Activated B cell treated with CpG ODN at 0.5 μM for 24 hours (primary cell): ENCODE measurements around the gene EYA3. TPM values are rescaled to one million over a fixed set of nuclear protein-coding genes. Genes with fewer than 3 reads are reported as not detected.

Source experiments
- ATAC-seq: fragments of 200-7000 bp; cut with Tn5 transposase; one replicate; pipeline ENCODE4 v1.10.0; 2021; ENCODE audit warnings: low read depth, mild to moderate bottlenecking, moderate library complexity
- CTCF ChIA-PET: fragments of 350-600 bp; sonication (Branson Sonifier 250); formaldehyde crosslinking; loops from one replicate; lab custom pipeline; 2021; ENCODE audit warnings: antibody characterized with exemption; lab: Charles Lee
- POLR2A ChIA-PET: fragments of 350-600 bp; sonication (Branson Sonifier 250); formaldehyde crosslinking; loops from one replicate; lab custom pipeline; 2021; ENCODE audit warnings: antibody characterized with exemption; lab: Charles Lee
- DNase-seq: peaks from one replicate; pipeline ENCODE4 v3.0.0; 2022
- H3K27ac Mint-ChIP-seq: one replicate; pipeline ENCODE4 v1.8.0; 2020; ENCODE audit warnings: mixed read lengths
- H3K27me3 Mint-ChIP-seq: one replicate; pipeline ENCODE4 v1.8.0; 2021; ENCODE audit warnings: mixed read lengths
- H3K36me3 Mint-ChIP-seq: one replicate; pipeline ENCODE4 v1.8.0; 2021; ENCODE audit warnings: low read depth, mixed read lengths
- H3K4me1 Mint-ChIP-seq: one replicate; pipeline ENCODE4 v1.8.0; 2021; ENCODE audit warnings: mixed read lengths
- H3K4me3 Mint-ChIP-seq: one replicate; pipeline ENCODE4 v1.8.0; 2020; ENCODE audit warnings: mild to moderate bottlenecking, mixed read lengths
- H3K9me3 Mint-ChIP-seq: one replicate; pipeline ENCODE4 v1.8.0; 2020; ENCODE audit warnings: mixed read lengths
- CTCF ChIP-seq: fragments of 200-600 bp; IDR thresholded peaks from one replicate; pipeline ENCODE4 v1.8.0; 2022; ENCODE audit warnings: antibody characterized with exemption, mild to moderate bottlenecking
- intact Hi-C: fragments of 100-400 bp; cut with micrococcal nuclease; formaldehyde crosslinking; loops from one replicate; pipeline ENCODE4 v1.15.1; 2024
- total RNA-seq: library from RNA; stranded (reverse); gene quantifications from 2 replicates; pipeline ENCODE4 v1.2.3, GENCODE V29; 2022

Gene EYA3
- 26.7 and 31.0 TPM in 2 replicates for total RNA-seq

- Mint-ChIP-seq H3K4me1 (peaks cover 39% of the 10 kb centered on the region), H3K9me3 (no peaks in the 10 kb centered on the region), H3K27ac (peak within 1 kb of the TSS; percentile 98), H3K36me3 (peaks cover 11% of the 10 kb centered on the region), H3K4me3 (peak within 1 kb of the TSS; percentile 98), H3K27me3 (no peaks in the 10 kb centered on the region)
- peak; percentile 93 for ATAC-seq
- peak; percentile 100 for DNase-seq
- intact Hi-C loops = loop anchor here (1.0 to 5.0 kb wide), 5 partner anchors 32 to 419 kb away; partner anchors contain the start of genes PTAFR and RCC1
- ChIA-PET POLR2A (interaction anchor here (0.7 to 2.4 kb wide), 39 partner anchors 9 to 648 kb away, joined by 3 to 22 read pairs (median 5); partner anchors contain the start of genes ATP5IF1, MED18, PPP1R8 and PTAFR), CTCF (interaction anchor here (1.1 to 7.3 kb wide), 8 partner anchors 10 to 419 kb away, joined by 3 to 236 read pairs (median 3); partner anchors contain the start of gene PTAFR)
- TF ChIP-seq CTCF = no peak
Measured at GRCh38 chr1:28088168-28088961, at the start of gene EYA3. Gene EYA3, minus strand, starts transcription at chr1:28088610. Its CDS starts 30,584 bp downstream, at chr1:28058026.

GRCh38 chr1:28136922-28137613 is 48.7 kb upstream of the EYA3 start:
- DNase-seq (no peak), ATAC-seq (no peak)
- no peak overlapping the region for H3K27ac Mint-ChIP-seq
- POLR2A ChIA-PET = interaction anchor here (1.0 to 1.4 kb wide), 2 partner anchors 11 to 48 kb away, joined by 3 to 5 read pairs; partner anchors contain the start of gene EYA3
- H3K36me3 Mint-ChIP-seq = no peaks in the 10 kb centered on the region
- H3K9me3 Mint-ChIP-seq = no peaks in the 10 kb centered on the region
- peaks cover 59% of the 10 kb centered on the region for H3K4me1 Mint-ChIP-seq
- no peak overlapping the region for H3K4me3 Mint-ChIP-seq
- no peak for TF ChIP-seq CTCF
- intact Hi-C loops = no loop called here
- CTCF ChIA-PET = interaction anchor here (0.7 to 1.9 kb wide), 2 partner anchors 45 to 72 kb away, joined by 3 to 8 read pairs; no protein-coding TSS in a partner anchor
- no peaks in the 10 kb centered on the region for H3K27me3 Mint-ChIP-seq

- Mint-ChIP-seq H3K4me1 (peaks cover 63% of the 10 kb centered on the region), H3K36me3 (no peaks in the 10 kb centered on the region), H3K27ac (peak overlapping the region; percentile 74), H3K4me3 (no peak overlapping the region), H3K9me3 (no peaks in the 10 kb centered on the region), H3K27me3 (no peaks in the 10 kb centered on the region)
- TF ChIP-seq CTCF = no peak
- ChIA-PET POLR2A (interaction anchor here (0.7 to 2.7 kb wide), 3 partner anchors 8 to 36 kb away, joined by 3 to 9 read pairs (median 5); no protein-coding TSS in a partner anchor), CTCF (interaction anchor here (0.7 to 1.9 kb wide), 4 partner anchors 42 to 72 kb away, joined by 3 to 8 read pairs (median 4); no protein-coding TSS in a partner anchor)
- intact Hi-C loops = no loop called here
- ATAC-seq (no peak), DNase-seq (no peak)
Measured at GRCh38 chr1:28136169-28136921, 47.9 kb upstream of the EYA3 start.

GRCh38 chr1:28135371-28136168 is 47.2 kb upstream of the EYA3 start:
- Mint-ChIP-seq H3K36me3 (no peaks in the 10 kb centered on the region), H3K9me3 (no peaks in the 10 kb centered on the region), H3K27ac (peak overlapping the region; percentile 74), H3K27me3 (no peaks in the 10 kb centered on the region), H3K4me3 (peak overlapping the region; percentile 66), H3K4me1 (peaks cover 63% of the 10 kb centered on the region)
- TF ChIP-seq CTCF = no peak
- intact Hi-C loops = loop anchor here (1.0 to 2.0 kb wide), 4 partner anchors 9 to 45 kb away; partner anchors contain the start of gene PTAFR
- ChIA-PET POLR2A (interaction anchor here (0.5 to 2.7 kb wide), 6 partner anchors 9 to 1639 kb away, joined by 3 to 9 read pairs (median 5); no protein-coding TSS in a partner anchor), CTCF (interaction anchor here (0.7 to 1.9 kb wide), 5 partner anchors 13 to 334 kb away, joined by 3 to 8 read pairs (median 4); no protein-coding TSS in a partner anchor)
- DNase-seq (no peak), ATAC-seq (peak; percentile 87)
